Endodermal cell (in vitro differentiated cells): ENCODE results near the gene RAB7A. TPM values are rescaled to one million over a fixed set of nuclear protein-coding genes. Genes with fewer than 3 reads are reported as not detected.
A peak's percentile ranks its signal among the peaks of the same experiment; 100 is the strongest.

Experiments used
- DNase-seq: peaks from one replicate; pipeline ENCODE4 v3.0.0-alpha.2; 2017
- H3K27ac ChIP-seq: 2 replicates; pipeline ENCODE4 v1.5.1; 2013; ENCODE audit warnings: mild to moderate bottlenecking, low read depth, low read length, moderate library complexity
- H3K27me3 ChIP-seq: 2 replicates; pipeline ENCODE4 v1.6.1; 2013; ENCODE audit warnings: mild to moderate bottlenecking, low read length, moderate library complexity; ENCODE audit not compliant: insufficient read depth, control insufficient read depth, poor library complexity, severe bottlenecking
- H3K36me3 ChIP-seq: 2 replicates; pipeline ENCODE4 v1.7.0; 2013; ENCODE audit warnings: mild to moderate bottlenecking, low read length, moderate library complexity; ENCODE audit not compliant: control insufficient read depth, insufficient read depth
- H3K4me1 ChIP-seq: one replicate; pipeline ENCODE4 v1.7.0; 2013; ENCODE audit warnings: low read length; ENCODE audit not compliant: control insufficient read depth, insufficient read depth
- H3K4me3 ChIP-seq: 2 replicates; pipeline ENCODE4 v1.5.1; 2013; ENCODE audit warnings: mild to moderate bottlenecking, low read length, moderate library complexity
- H3K9ac ChIP-seq: 2 replicates; pipeline ENCODE4 v1.6.1; 2013; ENCODE audit warnings: mild to moderate bottlenecking, low read length, moderate library complexity; ENCODE audit not compliant: poor library complexity, severe bottlenecking; ENCODE audit errors: extremely low read depth
- H3K9me3 ChIP-seq: 2 replicates; pipeline ENCODE4 v1.6.1; 2013; ENCODE audit warnings: mild to moderate bottlenecking, low read length, moderate library complexity; ENCODE audit not compliant: control insufficient read depth
- H3K27ac Mint-ChIP-seq: 2 replicates; pipeline ENCODE4 v1.8.0; 2020; ENCODE audit warnings: mixed read lengths
- H3K27me3 Mint-ChIP-seq: 2 replicates; pipeline ENCODE4 v1.8.0; 2021; ENCODE audit warnings: mild to moderate bottlenecking, mixed read lengths; ENCODE audit not compliant: insufficient read depth
- H3K36me3 Mint-ChIP-seq: 2 replicates; pipeline ENCODE4 v1.8.0; 2020; ENCODE audit warnings: low read depth, mixed read lengths
- H3K4me1 Mint-ChIP-seq: 2 replicates; pipeline ENCODE4 v1.8.0; 2020; ENCODE audit warnings: mixed read lengths
- H3K4me3 Mint-ChIP-seq: 2 replicates; pipeline ENCODE4 v1.8.0; 2020; ENCODE audit warnings: mild to moderate bottlenecking, moderate library complexity, mixed read lengths
- H3K9me3 Mint-ChIP-seq: 2 replicates; pipeline ENCODE4 v1.8.0; 2020; ENCODE audit warnings: mild to moderate bottlenecking, mixed read lengths
- WGBS, 2 experiments: methylation state at CpG; one replicate each; pipeline versions ENCODE4 v1.1.5 to v1.1.7; 2013; ENCODE audit warnings: missing lambda C conversion rate in 2 of 2, mixed read lengths in 1 of 2; ENCODE audit not compliant: insufficient coverage in 1 of 2, insufficient read length in 1 of 2; 5-methylcytosine and 5-hydroxymethylcytosine counted together
- total RNA-seq, 2 donors: library from RNA; stranded (reverse); fragmentation: NEBNext Ultra II Directional in 1 of 2; extraction: Animal tissue kit (Norgen Biotek cat#: 25700) in 1 of 2; gene quantifications; 2 replicates in 1 of 2; 3 replicates in 1 of 2; pipeline ENCODE4 v1.2.1, GENCODE V29; 2021
- TF ChIP-seq, protein P1 (sequence below): fragments of 200-600 bp; sonication (generic); conservative IDR thresholded peaks from 2 replicates; pipeline ENCODE4 v1.5.0; 2021; ENCODE audit warnings: antibody characterized with exemption, mild to moderate bottlenecking

RAB7A gene
- total RNA-seq, 2 donors from 2014 or later = 166 to 194 TPM

DNA sequence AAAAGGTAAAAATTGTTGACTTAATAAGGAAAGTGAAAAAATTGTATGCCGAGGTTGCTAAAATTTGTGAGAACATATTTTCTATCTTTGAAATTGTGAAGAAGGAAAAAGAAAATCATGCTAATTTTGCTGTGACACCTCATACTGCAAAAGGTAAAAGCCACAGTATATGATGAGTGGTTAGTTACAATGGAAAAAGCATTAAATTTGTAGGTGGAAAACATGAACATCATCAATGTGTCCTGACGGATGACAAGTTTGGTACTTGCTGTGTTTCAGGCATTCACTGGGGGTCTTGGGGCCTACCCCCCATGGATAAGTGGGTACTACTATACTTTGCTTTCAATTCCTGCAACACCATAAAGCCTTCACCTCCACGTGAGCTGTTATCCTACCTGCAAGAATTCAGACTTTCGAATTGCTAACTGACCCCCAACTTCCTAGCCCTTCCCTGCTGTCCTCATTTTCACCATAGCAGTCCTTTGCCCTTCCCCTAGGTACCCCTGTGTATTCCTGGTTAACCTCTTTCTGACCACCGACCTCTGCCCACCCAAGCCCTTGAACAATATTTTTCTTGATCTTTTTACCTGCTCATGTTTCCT is 62.4 kb downstream of the RAB7A start:
- Histone ChIP-seq H3K9me3 (no peaks in the 10 kb centered on the region), H3K27ac (no peak overlapping the region), H3K4me1 (no peaks in the 10 kb centered on the region), H3K36me3 (no peaks in the 10 kb centered on the region), H3K4me3 (no peak overlapping the region), H3K27me3 (no peaks in the 10 kb centered on the region), H3K9ac (no peak overlapping the region)
- Mint-ChIP-seq H3K4me3 (no peak overlapping the region), H3K27me3 (no peaks in the 10 kb centered on the region), H3K36me3 (peaks cover 6% of the 10 kb centered on the region), H3K9me3 (no peaks in the 10 kb centered on the region), H3K27ac (peak overlapping the region; percentile 13), H3K4me1 (peaks cover 34% of the 10 kb centered on the region)
- WGBS, 2 experiments = 92 to 96% methylated on average over 4 to 5 of the region's 5 CpGs
- DNase-seq = no peak
- TF ChIP-seq, protein P1, sequence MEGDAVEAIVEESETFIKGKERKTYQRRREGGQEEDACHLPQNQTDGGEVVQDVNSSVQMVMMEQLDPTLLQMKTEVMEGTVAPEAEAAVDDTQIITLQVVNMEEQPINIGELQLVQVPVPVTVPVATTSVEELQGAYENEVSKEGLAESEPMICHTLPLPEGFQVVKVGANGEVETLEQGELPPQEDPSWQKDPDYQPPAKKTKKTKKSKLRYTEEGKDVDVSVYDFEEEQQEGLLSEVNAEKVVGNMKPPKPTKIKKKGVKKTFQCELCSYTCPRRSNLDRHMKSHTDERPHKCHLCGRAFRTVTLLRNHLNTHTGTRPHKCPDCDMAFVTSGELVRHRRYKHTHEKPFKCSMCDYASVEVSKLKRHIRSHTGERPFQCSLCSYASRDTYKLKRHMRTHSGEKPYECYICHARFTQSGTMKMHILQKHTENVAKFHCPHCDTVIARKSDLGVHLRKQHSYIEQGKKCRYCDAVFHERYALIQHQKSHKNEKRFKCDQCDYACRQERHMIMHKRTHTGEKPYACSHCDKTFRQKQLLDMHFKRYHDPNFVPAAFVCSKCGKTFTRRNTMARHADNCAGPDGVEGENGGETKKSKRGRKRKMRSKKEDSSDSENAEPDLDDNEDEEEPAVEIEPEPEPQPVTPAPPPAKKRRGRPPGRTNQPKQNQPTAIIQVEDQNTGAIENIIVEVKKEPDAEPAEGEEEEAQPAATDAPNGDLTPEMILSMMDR = no peak

DNA sequence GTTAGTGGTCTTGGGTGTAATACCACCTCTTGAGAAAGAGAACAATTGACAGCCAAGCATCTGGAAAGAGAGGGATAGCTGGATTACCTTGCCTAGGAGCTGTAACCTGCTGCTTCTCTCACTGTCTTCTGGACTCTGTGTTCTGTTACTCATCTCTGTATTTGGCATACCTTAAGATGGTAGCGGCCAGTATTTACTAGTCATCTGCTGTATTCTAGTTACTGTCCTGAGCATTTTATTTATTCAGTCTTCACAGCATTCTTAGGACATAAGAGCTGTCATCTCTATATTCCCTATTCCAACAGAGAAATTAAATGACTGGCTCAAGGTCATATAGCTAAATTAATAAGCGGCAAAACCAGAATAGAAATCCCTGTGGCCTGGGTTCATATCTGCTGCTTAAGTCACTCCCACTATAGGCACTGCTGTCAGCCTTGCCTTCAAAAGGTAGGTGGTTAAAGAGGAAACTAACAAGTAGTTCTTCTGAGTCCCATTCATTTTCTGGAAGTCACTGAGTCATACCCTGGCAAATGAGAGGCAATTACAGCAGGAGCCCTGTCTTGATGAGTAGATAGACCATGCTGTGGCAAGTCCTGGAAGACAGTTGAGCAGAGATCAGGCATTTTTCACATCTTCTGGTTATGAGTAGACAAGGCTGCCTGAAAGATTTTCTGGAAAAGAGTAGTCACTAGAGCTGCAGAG is 68.2 kb downstream of the RAB7A start:
- Histone ChIP-seq H3K27ac (peak overlapping the region; percentile 19), H3K4me1 (peaks cover 5% of the 10 kb centered on the region), H3K9me3 (no peaks in the 10 kb centered on the region), H3K4me3 (no peak overlapping the region), H3K9ac (no peak overlapping the region), H3K27me3 (no peaks in the 10 kb centered on the region), H3K36me3 (peaks cover 33% of the 10 kb centered on the region)
- Mint-ChIP-seq H3K9me3 (no peaks in the 10 kb centered on the region), H3K27ac (no peak overlapping the region), H3K36me3 (peaks cover 40% of the 10 kb centered on the region), H3K4me3 (no peak overlapping the region), H3K4me1 (peaks cover 20% of the 10 kb centered on the region), H3K27me3 (no peaks in the 10 kb centered on the region)
- TF ChIP-seq, protein P1 = no peak
- 95 to 96% methylated on average over 2 of the region's 2 CpGs for WGBS, 2 experiments
- no peak for DNase-seq

DNA sequence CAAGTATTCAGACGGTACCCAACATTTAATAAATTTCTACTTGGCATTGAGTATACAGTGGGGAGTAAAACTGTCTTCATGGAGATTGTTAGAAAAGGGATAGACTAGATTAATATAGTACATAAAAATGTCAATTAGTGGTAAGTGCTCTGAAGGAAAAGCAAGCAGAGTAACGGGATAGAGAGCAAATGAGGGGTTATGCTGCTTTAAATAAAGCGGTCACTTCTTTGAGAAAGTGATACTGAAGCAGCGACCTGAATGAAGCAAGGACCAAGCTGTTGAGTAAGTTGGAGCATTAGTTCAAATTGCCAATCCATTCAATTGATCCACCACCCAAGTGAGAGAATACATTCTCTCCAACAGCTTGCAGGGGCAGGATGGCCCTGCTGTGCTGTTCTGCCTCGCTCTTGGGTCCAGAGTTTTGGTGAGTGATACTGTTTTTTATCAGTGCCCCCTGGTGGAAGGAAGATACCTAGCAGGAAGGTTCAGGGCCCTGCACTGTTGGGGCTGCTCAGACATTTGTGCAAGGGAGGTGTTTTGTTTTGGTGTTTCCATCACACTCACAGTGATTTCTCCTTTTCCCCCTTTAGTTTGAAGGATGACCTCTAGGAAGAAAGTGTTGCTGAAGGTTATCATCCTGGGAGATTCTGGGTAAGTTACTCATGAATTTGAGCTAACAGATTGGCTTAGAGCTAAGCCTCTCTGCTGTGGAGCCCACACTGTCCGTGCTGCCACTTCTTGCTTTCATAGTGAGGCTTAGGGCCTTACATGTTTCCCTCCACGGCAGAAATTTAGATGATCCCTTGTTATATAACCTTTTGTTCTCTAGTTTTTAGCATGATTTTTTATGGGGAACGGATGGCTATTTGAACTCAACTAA is 69.0 kb downstream of the RAB7A start:
- WGBS, 2 experiments = 68 to 69% methylated on average over 6 to 8 of the region's 8 CpGs
- Mint-ChIP-seq H3K36me3 (peaks cover 48% of the 10 kb centered on the region), H3K4me3 (no peak overlapping the region), H3K4me1 (peaks cover 26% of the 10 kb centered on the region), H3K9me3 (no peaks in the 10 kb centered on the region), H3K27me3 (no peaks in the 10 kb centered on the region), H3K27ac (peak overlapping the region; percentile 81)
- DNase-seq = peak; percentile 88
- no peak overlapping the region for H3K4me3 ChIP-seq
- peak overlapping the region; percentile 19 for H3K27ac ChIP-seq
- peaks cover 41% of the 10 kb centered on the region for H3K36me3 ChIP-seq
- H3K27me3 ChIP-seq = no peaks in the 10 kb centered on the region
- peaks cover 11% of the 10 kb centered on the region for H3K4me1 ChIP-seq
- TF ChIP-seq, protein P1 = peak; percentile 88
- H3K9me3 ChIP-seq = no peaks in the 10 kb centered on the region
- H3K9ac ChIP-seq = no peak overlapping the region
